Measurements from ENCODE around the gene GRM5.

DNA sequence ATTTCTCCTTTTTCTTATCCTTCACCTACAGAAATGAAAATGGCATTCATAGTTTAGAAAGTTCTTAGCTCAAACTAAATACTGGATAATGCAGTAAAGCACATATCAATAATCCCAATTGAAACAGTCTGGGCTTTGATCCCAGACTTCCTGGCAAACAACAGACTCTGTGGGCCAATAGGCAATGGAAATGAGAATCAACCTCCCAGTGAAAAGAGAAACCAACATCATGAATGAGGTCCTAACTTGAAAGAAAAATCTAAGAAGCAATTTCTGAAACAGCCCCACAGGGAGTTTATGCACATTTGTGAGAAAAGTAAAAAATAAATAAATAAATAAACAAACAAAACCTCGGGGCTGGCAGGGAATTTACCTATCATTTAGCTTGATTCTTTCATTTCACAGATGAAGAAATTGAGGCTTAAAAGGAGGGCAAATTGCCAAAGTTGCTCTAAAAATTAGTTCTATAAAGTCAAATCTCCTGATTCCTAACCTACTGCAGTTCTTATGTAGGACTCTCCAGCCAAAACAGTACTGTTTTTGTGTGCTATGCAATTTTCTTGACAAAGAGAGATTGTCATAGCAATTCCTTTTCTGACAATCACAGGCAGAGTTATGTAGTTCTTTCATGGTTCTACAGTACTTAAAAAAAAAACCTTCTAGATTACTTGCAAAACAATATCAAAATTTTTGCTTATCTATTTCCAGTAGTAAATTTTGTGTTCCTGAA is 265.8 kb downstream of the GRM5 start:
- TF ChIP-seq POLR2A (IDR thresholded peaks at IDR 0.05; ENCODE audit: low read depth, low read length) (no peak), POLR2AphosphoS5 (IDR thresholded peaks at IDR 0.05; ENCODE audit: low read depth, low read length) (no peak), TAF1 (IDR thresholded peaks at IDR 0.05; ENCODE audit: low read depth, low read length) (no peak), SPI1 (IDR thresholded peaks at IDR 0.05; ENCODE audit: low read depth, low read length) (no peak)
